Astrocyte of the spinal cord (primary cell): ENCODE data around the gene AKR1C2.
"Not testable (repeated sequence)": the region's sequence is repeated elsewhere in the genome, so short reads cannot be mapped to it uniquely, and the experiment has no call there.

Experiments used
- DNase-seq: peaks from one replicate; pipeline ENCODE4 v3.0.0; 2011; ENCODE audit warnings: low read depth, low spot score
- H3K4me3 ChIP-seq: 2 replicates; pipeline ENCODE4 v1.5.1; 2011; ENCODE audit warnings: low read depth, mild to moderate bottlenecking, low read length, moderate library complexity
- CTCF ChIP-seq: IDR thresholded peaks from 2 replicates; pipeline ENCODE4 v1.5.1; 2012; ENCODE audit warnings: low read depth, mild to moderate bottlenecking, low read length, inconsistent platforms
- in situ Hi-C: cut with HindIII; loops from 2 replicates; pipeline ENCODE4 v1.10.0; 2017; ENCODE audit warnings: low sequenced_read_pairs

AKR1C2 gene

GRCh38 chr10:5003127-5004029 lies at the start of gene AKR1C2:
Gene AKR1C2 (minus strand): TSS chr10:5003857. CDS start chr10:5003835, 22 bp downstream.
- in situ Hi-C loops, H3K4me3 ChIP-seq, DNase-seq: not testable (repeated sequence)

GRCh38 chr10:5052951-5053500 lies 49.4 kb upstream of the AKR1C2 start:
- DNase-seq, in situ Hi-C loops, H3K4me3 ChIP-seq: not testable (repeated sequence)

- no peak for TF ChIP-seq CTCF
- H3K4me3 ChIP-seq = no peak overlapping the region
- in situ Hi-C loops = no loop called here
- DNase-seq = no peak
Measured at GRCh38 chr10:5047912-5048628, 44.4 kb upstream of the AKR1C2 start.

GRCh38 chr10:5047055-5047454 lies 43.4 kb upstream of the AKR1C2 start:
- DNase-seq, in situ Hi-C loops, H3K4me3 ChIP-seq: not testable (repeated sequence)

GRCh38 chr10:5046410-5046809 lies 42.8 kb upstream of the AKR1C2 start:
- no peak for DNase-seq
- H3K4me3 ChIP-seq = no peak overlapping the region
- no peak for TF ChIP-seq CTCF
- in situ Hi-C loops = no loop called here

DNA sequence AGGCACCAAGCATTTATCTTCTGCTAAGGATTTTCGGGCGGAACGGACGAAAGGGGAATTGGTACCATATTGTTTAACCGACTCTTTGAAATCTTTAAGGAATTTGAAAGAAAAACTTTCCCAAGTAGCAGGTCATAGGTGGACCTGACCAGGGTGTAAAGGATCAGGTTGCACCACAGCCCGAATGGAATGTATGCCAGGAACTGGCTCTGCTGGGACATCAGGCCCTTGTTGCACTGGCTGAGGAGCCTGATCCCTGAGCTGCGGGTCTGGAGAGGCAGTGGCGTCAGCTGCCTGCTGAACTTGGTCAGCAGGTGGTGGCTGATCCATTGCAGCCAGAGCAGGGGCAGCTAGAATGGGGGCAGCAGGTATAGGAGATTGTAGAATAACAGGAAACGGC lies 41.4 kb upstream of the AKR1C2 start:
- TF ChIP-seq CTCF = no peak
- no peak overlapping the region for H3K4me3 ChIP-seq
- DNase-seq = no peak
- in situ Hi-C loops = no loop called here

DNA sequence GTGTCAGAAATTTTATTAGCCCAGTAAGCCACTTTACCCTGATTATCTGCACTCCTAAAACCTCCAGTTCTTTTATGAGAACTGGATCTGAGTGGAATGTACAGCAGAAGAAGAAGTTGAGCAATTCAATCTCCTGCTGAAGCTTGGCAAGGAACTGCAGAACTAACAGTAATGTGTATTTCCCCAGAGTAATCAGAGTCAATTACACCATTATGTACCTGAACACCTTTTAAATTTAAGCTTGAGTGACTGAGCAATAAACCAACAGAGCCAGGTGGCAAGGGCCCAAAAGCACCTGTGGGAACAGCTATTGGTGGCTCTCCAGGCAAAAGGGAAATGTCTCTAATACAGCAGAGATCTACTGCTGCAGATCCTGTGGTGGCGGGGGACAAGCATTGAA lies 40.1 kb upstream of the AKR1C2 start:
- no peak for TF ChIP-seq CTCF
- H3K4me3 ChIP-seq = no peak overlapping the region
- DNase-seq = no peak
- in situ Hi-C loops = no loop called here

GRCh38 chr10:5042922-5043321 lies 39.3 kb upstream of the AKR1C2 start:
- in situ Hi-C loops = no loop called here
- no peak for TF ChIP-seq CTCF
- no peak overlapping the region for H3K4me3 ChIP-seq
- DNase-seq = no peak
